Pulmonary artery endothelial cell (primary cell): ENCODE measurements around the gene PCDH11X. TPM values are rescaled to one million over a fixed set of nuclear protein-coding genes. Genes with fewer than 3 reads are reported as not detected.
"Not testable (repeated sequence)": the region's sequence is repeated elsewhere in the genome, so short reads cannot be mapped to it uniquely, and the experiment has no call there.

Experiments
- DNase-seq: peaks from one replicate; pipeline ENCODE4 v3.0.0-alpha.2; 2011; ENCODE audit warnings: low read depth, low spot score
- total RNA-seq: library from RNA; depleted of rRNA; stranded (reverse); fragments of >200 nt; gene quantifications from 2 replicates; pipeline ENCODE4 v1.2.3, GENCODE V29; 2014

PCDH11X gene, protein sequence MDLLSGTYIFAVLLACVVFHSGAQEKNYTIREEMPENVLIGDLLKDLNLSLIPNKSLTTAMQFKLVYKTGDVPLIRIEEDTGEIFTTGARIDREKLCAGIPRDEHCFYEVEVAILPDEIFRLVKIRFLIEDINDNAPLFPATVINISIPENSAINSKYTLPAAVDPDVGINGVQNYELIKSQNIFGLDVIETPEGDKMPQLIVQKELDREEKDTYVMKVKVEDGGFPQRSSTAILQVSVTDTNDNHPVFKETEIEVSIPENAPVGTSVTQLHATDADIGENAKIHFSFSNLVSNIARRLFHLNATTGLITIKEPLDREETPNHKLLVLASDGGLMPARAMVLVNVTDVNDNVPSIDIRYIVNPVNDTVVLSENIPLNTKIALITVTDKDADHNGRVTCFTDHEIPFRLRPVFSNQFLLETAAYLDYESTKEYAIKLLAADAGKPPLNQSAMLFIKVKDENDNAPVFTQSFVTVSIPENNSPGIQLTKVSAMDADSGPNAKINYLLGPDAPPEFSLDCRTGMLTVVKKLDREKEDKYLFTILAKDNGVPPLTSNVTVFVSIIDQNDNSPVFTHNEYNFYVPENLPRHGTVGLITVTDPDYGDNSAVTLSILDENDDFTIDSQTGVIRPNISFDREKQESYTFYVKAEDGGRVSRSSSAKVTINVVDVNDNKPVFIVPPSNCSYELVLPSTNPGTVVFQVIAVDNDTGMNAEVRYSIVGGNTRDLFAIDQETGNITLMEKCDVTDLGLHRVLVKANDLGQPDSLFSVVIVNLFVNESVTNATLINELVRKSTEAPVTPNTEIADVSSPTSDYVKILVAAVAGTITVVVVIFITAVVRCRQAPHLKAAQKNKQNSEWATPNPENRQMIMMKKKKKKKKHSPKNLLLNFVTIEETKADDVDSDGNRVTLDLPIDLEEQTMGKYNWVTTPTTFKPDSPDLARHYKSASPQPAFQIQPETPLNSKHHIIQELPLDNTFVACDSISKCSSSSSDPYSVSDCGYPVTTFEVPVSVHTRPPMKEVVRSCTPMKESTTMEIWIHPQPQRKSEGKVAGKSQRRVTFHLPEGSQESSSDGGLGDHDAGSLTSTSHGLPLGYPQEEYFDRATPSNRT (N-terminal part only)
- 0.07 TPM in 1 of 2 replicates, not detected in the other for total RNA-seq

DNA sequence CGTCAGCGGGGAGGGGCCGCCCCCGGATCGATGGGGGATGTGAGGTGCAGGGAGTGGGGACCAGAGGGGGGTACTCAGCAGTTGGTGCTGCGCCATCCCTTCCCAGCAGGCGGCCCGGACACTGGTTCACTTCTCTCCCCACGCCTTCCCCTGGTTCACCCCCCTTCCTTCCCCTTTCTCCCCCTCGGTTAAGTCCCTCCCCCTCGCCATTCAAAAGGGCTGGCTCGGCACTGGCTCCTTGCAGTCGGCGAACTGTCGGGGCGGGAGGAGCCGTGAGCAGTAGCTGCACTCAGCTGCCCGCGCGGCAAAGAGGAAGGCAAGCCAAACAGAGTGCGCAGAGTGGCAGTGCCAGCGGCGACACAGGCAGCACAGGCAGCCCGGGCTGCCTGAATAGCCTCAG lies at the start of gene PCDH11X:
Gene PCDH11X (plus strand): TSS at position 241 of the 400 bp plus-strand sequence. CDS start 56,130 bp downstream, outside the sequence.
- DNase-seq, result not testable (repeated sequence)

DNA sequence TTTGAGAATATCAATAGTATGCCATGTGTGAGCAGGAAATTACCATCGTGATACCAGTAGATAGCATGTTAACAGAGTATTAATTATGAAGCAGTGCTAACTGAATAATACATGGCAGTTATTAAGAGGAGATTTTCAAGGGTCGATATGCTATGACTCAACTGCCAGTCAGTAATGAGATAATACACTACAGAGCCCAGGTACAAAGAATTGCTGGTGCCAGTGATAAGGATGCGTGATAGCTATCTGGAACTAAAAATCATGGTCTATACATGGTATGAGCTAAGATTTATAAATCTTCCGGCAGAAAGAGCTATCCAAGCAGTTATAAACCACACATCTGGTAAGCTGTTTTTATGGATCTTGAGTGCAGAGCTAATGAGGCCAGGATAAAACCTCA lies 31.7 kb upstream of the PCDH11X start:
- not testable (repeated sequence) for DNase-seq

DNA sequence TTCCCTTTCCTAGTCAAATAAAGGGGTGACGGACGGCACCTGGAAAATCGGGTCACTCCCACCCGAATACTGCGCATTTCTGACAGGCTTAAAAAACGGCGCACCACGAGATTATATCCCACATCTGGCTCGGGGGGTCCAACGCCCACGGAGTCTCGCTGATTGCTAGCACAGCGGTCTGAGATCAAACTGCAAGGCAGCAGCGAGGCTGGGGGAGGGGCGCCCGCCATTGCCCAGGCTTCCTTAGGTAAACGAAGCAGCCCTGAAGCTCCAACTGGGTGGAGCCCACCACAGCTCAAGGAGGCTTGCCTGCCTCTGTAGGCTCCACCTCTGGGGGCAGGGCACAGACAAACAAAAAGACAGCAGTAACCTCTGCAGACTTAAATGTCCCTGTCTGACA lies 26.2 kb upstream of the PCDH11X start:
- not testable (repeated sequence) for DNase-seq

DNA sequence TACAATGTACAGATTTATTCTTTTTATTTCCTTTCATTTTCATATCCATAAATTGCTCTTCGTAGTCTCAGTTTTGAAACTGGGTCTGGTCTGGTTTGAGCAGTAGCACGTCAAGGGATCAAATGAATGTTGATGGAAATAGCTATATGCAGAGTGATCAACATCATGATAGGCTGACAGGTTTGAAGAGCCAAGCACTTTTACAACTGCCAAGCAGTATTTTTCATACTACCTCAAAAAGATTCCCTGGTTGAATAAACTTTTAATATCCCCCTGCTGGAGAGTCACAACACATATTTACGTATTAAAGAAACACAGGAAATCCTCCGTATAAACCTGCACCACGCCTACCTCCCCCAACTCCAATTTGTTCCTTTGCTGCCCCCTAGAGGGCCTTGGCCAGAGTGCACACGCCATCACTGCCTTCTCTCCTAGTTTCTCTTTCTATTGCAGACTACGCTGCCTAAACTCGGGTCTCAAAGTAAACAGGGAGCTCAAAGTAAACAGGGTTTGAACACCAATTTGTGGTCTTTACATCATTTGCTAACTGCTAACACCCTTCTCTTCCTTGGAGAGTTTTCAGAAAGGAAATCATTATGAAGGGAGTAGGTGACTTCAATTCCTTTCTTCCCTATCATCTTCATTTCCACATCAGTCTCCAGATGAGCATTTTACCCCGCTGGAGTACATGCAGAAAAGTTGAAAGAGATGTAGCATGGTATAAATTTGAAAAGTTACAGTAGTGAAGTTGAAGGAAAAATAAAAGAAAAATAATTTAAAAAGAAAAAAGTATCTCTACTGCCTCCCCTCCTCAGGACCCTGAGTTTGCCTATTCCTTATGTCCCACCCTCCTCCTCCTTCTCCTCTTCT lies 8.3 kb upstream of the PCDH11X start:
- not testable (repeated sequence) for DNase-seq

DNA sequence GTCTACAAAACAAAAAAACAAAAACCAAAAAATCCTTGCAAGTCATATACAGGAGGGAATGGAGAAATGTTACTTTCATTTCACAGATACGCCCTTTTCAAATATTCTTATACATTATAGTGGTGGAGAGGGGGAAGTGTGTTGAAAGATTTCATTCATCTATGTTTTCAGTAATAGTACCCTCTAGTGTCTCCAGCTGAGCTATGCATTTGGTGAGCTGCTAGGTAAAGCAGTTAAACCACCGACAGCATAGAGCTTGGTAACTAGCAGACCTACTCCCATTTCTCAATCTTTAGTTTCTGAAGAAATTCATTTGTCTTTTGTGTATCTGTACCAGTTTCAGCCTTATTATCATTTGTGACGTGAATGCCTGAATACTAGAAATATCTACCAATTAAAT lies 5.2 kb upstream of the PCDH11X start:
- DNase-seq, result not testable (repeated sequence)

DNA sequence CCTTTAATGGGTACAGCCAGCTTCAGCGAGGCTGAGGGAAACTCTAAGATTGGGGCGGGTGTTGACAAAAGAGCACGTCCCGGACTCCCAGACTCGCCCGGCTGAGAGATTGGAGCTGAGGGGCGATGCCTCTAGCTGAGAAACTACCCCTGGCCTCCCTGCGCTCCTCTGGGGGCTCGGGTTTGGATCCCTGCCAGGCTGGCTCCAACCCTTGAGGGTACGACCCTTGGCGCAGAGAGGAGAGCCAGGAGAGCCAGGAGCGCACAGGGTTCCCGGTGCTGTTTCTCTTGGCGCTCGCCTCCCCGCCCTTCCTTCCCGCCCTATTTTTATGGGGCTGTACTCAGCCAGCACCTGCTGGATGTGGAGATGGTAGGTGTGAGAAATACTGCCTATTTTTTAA lies 833 bp downstream of the PCDH11X start:
- not testable (repeated sequence) for DNase-seq

DNA sequence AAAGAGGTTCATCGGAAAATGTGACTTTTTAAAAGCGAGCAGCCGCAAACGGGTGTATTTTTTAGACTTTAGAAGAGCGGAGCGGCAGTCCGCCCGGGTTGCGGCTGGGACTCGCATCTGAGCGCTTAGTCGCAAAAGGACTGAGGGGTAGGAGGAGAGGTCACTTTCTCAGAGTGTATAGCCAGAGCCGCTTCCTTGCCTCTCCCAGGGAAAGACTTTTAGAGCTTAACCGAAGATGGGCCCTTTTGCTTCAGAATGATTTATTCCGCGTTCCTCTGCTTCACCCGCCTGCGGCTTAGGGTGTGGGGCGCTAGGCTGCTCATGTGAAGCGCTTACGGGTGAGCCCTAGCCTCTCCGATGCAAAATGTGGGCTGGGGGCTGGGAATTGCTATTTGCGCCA lies 1.5 kb downstream of the PCDH11X start:
- DNase-seq, result not testable (repeated sequence)

DNA sequence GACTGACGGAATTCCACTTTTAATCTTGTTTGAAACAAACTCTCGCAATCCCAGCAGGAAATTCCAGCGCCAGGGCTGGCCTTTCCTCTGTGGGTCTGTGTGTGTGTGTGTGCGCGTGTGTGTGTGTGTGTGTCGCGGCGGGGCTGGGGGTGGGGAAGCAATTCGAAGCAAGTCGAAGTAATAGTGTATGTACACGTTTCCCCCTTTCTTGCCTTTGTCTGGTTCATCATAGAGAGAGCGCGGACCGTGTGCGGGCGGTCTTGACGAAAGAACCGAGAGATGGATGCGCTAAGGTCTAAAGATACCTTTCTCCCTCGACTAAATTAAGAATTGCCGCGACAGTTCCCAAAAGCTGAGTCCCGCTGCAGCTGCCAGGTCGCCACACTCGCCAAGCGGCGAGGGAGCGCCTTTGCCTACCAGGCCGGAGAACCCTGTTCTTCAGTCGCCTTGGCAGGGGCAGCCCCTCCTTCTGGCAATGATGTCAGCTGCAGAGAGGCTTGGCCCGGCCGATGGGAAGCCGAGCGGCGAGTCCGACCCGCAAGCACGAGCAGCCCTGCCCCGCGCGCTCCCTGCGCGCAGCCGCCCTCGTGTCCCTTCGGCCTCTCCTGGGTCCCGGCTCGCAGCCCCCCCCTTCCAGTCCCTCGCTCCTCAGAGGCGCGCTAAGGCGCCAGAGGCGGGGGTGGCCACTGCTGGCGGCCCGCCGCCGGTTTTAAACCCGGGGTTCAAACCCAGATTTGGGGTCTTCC lies 2.6 kb downstream of the PCDH11X start:
- not testable (repeated sequence) for DNase-seq

DNA sequence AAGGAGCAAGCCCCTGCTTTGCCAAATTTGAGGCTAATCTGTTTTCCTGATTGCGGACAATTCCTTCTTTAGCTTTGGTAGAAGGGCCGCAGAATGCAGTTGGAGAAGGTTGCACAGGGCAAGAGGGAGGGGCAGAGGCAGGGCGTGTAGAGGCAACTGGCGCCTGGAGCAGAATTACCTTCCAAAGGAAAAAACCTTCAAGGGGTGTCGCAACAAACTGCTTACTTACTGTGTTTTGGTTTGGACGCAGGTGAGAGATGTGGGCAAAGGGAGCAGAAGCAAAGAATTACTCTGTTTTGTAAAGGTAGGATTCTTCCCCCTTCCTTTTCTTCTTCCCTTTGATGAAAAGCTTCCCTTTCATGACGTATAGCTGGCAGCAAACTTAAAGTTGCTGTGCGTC lies 3.6 kb downstream of the PCDH11X start:
- not testable (repeated sequence) for DNase-seq

DNA sequence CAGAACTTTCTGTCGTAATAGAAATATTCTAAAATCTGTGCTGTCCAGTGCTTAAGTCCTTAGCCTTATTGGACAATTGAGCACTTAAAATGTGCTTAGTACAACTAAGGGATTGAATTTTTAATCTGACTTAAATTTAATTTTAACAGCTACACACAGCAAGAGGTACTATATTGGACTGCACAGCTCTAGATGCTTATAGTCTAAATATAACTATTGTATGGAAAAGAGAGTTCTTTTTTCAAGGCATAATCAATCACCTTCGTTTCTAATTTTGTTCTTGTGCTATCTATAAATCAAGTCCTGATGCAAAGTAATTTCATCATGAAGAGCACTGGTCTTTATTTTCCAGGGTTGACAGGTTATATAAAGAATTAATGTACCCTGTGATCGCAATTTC lies 38.4 kb downstream of the PCDH11X start:
- DNase-seq, result not testable (repeated sequence)

DNA sequence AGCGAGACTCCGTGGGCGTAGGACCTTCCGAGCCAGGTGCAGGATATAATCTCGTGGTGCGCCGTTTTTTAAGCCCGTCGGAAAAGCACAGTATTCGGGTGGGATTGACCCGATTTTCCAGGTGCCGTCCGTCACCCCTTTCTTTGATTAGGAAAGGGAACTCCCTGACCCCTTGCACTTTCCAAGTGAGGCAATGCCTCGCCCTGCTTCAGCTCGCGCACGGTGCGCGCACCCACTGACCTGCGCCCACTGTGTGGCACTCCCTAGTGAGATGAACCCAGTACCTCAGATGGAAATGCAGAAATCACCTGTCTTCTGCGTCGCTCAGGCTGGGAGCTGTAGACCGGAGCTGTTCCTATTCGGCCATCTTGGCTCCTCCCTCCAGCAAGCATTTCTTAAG lies 46.1 kb downstream of the PCDH11X start:
- not testable (repeated sequence) for DNase-seq
